Left lung (tissue), 10 donors: ENCODE data around the gene CAMTA1. TPM values are rescaled to one million over a fixed set of nuclear protein-coding genes. Genes with fewer than 3 reads are reported as not detected.
A peak's percentile ranks its signal among the peaks of the same experiment; 100 is the strongest.

Experiments used
- ATAC-seq: fragments of 200-7000 bp; cut with Tn5 transposase; one replicate; pipeline ENCODE4 v1.9.1; 2020; ENCODE audit warnings: moderate library complexity
- DNase-seq, 4 donors: peaks; one replicate each; pipeline ENCODE4 v3.0.0-alpha.2; 2013 to 2020
- H3K27ac ChIP-seq, 2 donors: fragments of 200-600 bp; sonication (generic) in 1 of 2; one replicate each; pipeline versions ENCODE4 v1.5.0 to v1.8.0; 2020 to 2021
- H3K27me3 ChIP-seq, 2 donors: fragments of 200-600 bp; sonication (generic) in 1 of 2; one replicate each; pipeline versions ENCODE4 v1.5.0 to v1.8.0; 2020 to 2021
- H3K36me3 ChIP-seq, 2 donors: fragments of 200-600 bp; sonication (generic) in 1 of 2; one replicate each; pipeline versions ENCODE4 v1.5.0 to v1.8.0; 2020 to 2021
- H3K4me1 ChIP-seq, 2 donors: fragments of 200-600 bp; one replicate each; pipeline ENCODE4 v1.8.0; 2021
- H3K4me3 ChIP-seq, 2 donors: fragments of 200-600 bp; sonication (generic) in 1 of 2; one replicate each; pipeline versions ENCODE4 v1.5.0 to v1.8.0; 2020 to 2021; ENCODE audit warnings: mild to moderate bottlenecking in 1 of 2
- H3K9me3 ChIP-seq, 2 donors: fragments of 200-600 bp; sonication (generic) in 1 of 2; one replicate each; pipeline versions ENCODE4 v1.5.0 to v1.8.0; 2020 to 2021
- CTCF ChIP-seq, 2 donors: fragments of 200-600 bp; sonication (generic) in 1 of 2; IDR thresholded peaks; one replicate each; pipeline versions ENCODE4 v1.5.0 to v1.8.0; 2021; ENCODE audit warnings: antibody characterized with exemption in 2 of 2
- intact Hi-C, 2 donors: fragments of 100-400 bp; cut with DNase I; formaldehyde crosslinking; loops; one replicate each; pipeline versions ENCODE4 v1.11.2 to v1.14.2; 2022
- polyA plus RNA-seq, 6 donors: library from polyadenylated mRNA; unstranded; fragments of 120-200 nt; gene quantifications; one replicate each; pipeline ENCODE4 v1.2.1, GENCODE V29; 2013; ENCODE audit not compliant: insufficient read length in 6 of 6
- total RNA-seq, 2 donors: library from RNA; stranded (reverse); fragmentation: NEBNext Ultra II Directional; extraction: Animal tissue kit (Norgen Biotek cat#: 25700); gene quantifications; one replicate each; pipeline ENCODE4 v1.2.1, GENCODE V29; 2021
- donor health status: DM: no; HTN: yes; CAD: no.
- donor health status: DM: no; HTN: no; CAD: no.

CAMTA1 gene
- total and polyA plus RNA-seq, 8 donors, result 42.7 to 69.1 (median 49.4) TPM

GRCh38 chr1:7640920-7641585 is 855.8 kb downstream of the CAMTA1 start:
- H3K27me3 ChIP-seq, result no peaks in the 10 kb centered on the region
- H3K36me3 ChIP-seq, result no peaks in the 10 kb centered on the region
- H3K4me3 ChIP-seq, result no peak overlapping the region
- peak in 1 of 4 donors; percentile 43 for DNase-seq
- H3K9me3 ChIP-seq, result no peaks in the 10 kb centered on the region
- H3K4me1 ChIP-seq, result no peaks in the 10 kb centered on the region
- H3K27ac ChIP-seq, result no peak overlapping the region
- TF ChIP-seq CTCF (IDR thresholded peaks at IDR 0.05), result no peak
- intact Hi-C loops, result loop anchor here in 1 of 2 donors (10.0 kb wide), 1 partner anchor 186 kb away; no protein-coding TSS in a partner anchor
- no peak for ATAC-seq

- no peaks in the 10 kb centered on the region for H3K4me1 ChIP-seq
- no peaks in the 10 kb centered on the region for H3K27me3 ChIP-seq
- no peak for TF ChIP-seq CTCF (IDR thresholded peaks at IDR 0.05)
- intact Hi-C loops, result loop anchor here in 1 of 2 donors (10.0 kb wide), 1 partner anchor 187 kb away; no protein-coding TSS in a partner anchor
- H3K36me3 ChIP-seq, result no peaks in the 10 kb centered on the region
- H3K4me3 ChIP-seq, result no peak overlapping the region
- no peak for ATAC-seq
- H3K9me3 ChIP-seq, result no peaks in the 10 kb centered on the region
- peak in 1 of 4 donors; percentile 63 for DNase-seq
- H3K27ac ChIP-seq, result no peak overlapping the region
Observed at GRCh38 chr1:7641587-7642417, 856.5 kb downstream of the CAMTA1 start.

GRCh38 chr1:7642418-7642704 is 857.1 kb downstream of the CAMTA1 start:
- peak in 1 of 4 donors; percentile 60 for DNase-seq
- no peak for TF ChIP-seq CTCF (IDR thresholded peaks at IDR 0.05)
- peaks cover 0 to 2% of the 10 kb centered on the region in 2 donors for H3K4me1 ChIP-seq
- no peak overlapping the region for H3K27ac ChIP-seq
- no peak for ATAC-seq
- no peaks in the 10 kb centered on the region for H3K36me3 ChIP-seq
- H3K27me3 ChIP-seq, result peaks cover 0 to under 1% of the 10 kb centered on the region in 2 donors
- H3K9me3 ChIP-seq, result no peaks in the 10 kb centered on the region
- H3K4me3 ChIP-seq, result no peak overlapping the region
- intact Hi-C loops, result loop anchor here in 1 of 2 donors (10.0 kb wide), 1 partner anchor 188 kb away; no protein-coding TSS in a partner anchor

GRCh38 chr1:7642781-7643529 is 857.7 kb downstream of the CAMTA1 start:
- DNase-seq, result peak in 1 of 4 donors; percentile 31
- Histone ChIP-seq H3K4me3 (no peak overlapping the region), H3K4me1 (peaks cover 0 to 4% of the 10 kb centered on the region in 2 donors), H3K27ac (no peak overlapping the region), H3K27me3 (peaks cover 0 to 6% of the 10 kb centered on the region in 2 donors), H3K36me3 (no peaks in the 10 kb centered on the region), H3K9me3 (no peaks in the 10 kb centered on the region)
- TF ChIP-seq CTCF (IDR thresholded peaks at IDR 0.05), result no peak
- intact Hi-C loops, result loop anchor here in 1 of 2 donors (10.0 kb wide), 1 partner anchor 188 kb away; no protein-coding TSS in a partner anchor
- no peak for ATAC-seq
